Activated CD4-positive, alpha-beta T cell treated with anti-CD3 and anti-CD28 coated beads, Interleukin-2, amount 50 U/mL, for 4 hours (primary cell): ENCODE data around the gene CERKL.

Experiments
- DNase-seq, 2 experiments: peaks; one replicate each; pipeline ENCODE4 v3.0.0-alpha.2; 2020

CERKL gene

GRCh38 chr2:181499231-181499630 lies 157.7 kb downstream of the CERKL start:
- no peak for DNase-seq
